K562 (cell line): ENCODE measurements around the gene EIF2AK2.

Experiments used
- EZH2 ChIP-seq: IDR thresholded peaks from 2 replicates; pipeline ENCODE4 v1.6.1; 2012; ENCODE audit warnings: low read depth, mild to moderate bottlenecking, inconsistent platforms, low read length, borderline replicate concordance
- FOXK2 ChIP-seq, 2 experiments: fragments of 450-650 bp; IDR thresholded peaks in 1 of 2; conservative IDR thresholded peaks in 1 of 2; 2 replicates each; pipeline ENCODE4 v1.6.1; 2016; ENCODE audit warnings: low read depth in 2 of 2, mild to moderate bottlenecking in 1 of 2
- SOX6 ChIP-seq: fragments of 450-650 bp; IDR thresholded peaks from 2 replicates; pipeline ENCODE4 v1.6.1; 2014; ENCODE audit warnings: mild to moderate bottlenecking
- TCF7L2 ChIP-seq: fragments of 150-350 bp; IDR thresholded peaks from 2 replicates; pipeline ENCODE4 v1.6.1; 2016; ENCODE audit warnings: low read depth, mild to moderate bottlenecking, low read length, moderate library complexity
- ZNF274 ChIP-seq: IDR thresholded peaks from 2 replicates; pipeline ENCODE4 v1.6.1; 2011; ENCODE audit warnings: low read depth, mild to moderate bottlenecking, low read length, moderate library complexity, borderline replicate concordance
- ZNF507 ChIP-seq: conservative IDR thresholded peaks from 2 replicates; pipeline ENCODE4 v1.6.1; 2017; ENCODE audit warnings: missing genetic modification characterization, missing compliant biosample characterization
- TF ChIP-seq, protein P1 (sequence below), 2 experiments: fragments of 450-650 bp; formaldehyde crosslinking in 1 of 2; IDR thresholded peaks; 2 replicates each; pipeline versions ENCODE4 v1.4.0 to v1.6.1; 2014 to 2020; ENCODE audit warnings: mild to moderate bottlenecking in 2 of 2, borderline replicate concordance in 1 of 2, low read depth in 1 of 2
- TF ChIP-seq, protein P2 (sequence below): fragments of 450-650 bp; formaldehyde crosslinking; IDR thresholded peaks from 2 replicates; pipeline ENCODE4 v1.4.0; 2022; ENCODE audit warnings: missing genetic modification characterization
- TF ChIP-seq, protein P3 (sequence below), 3 experiments: IDR thresholded peaks in 2 of 3; conservative IDR thresholded peaks in 1 of 3; 2 replicates each; pipeline ENCODE4 v1.5.1; 2011 to 2012; ENCODE audit warnings: low read length in 3 of 3, mild to moderate bottlenecking in 3 of 3, control low read depth in 2 of 3, improper control_type of control experiment in 1 of 3, inconsistent platforms in 1 of 3, low read depth in 1 of 3, mixed read lengths in 1 of 3, moderate library complexity in 1 of 3; ENCODE audit not compliant: insufficient read depth in 2 of 3
- TF ChIP-seq, protein P4 (sequence below): sonication (generic); formaldehyde crosslinking; IDR thresholded peaks from 2 replicates; pipeline ENCODE4 v1.8.1; 2022; ENCODE audit warnings: missing genetic modification reagents

DNA sequence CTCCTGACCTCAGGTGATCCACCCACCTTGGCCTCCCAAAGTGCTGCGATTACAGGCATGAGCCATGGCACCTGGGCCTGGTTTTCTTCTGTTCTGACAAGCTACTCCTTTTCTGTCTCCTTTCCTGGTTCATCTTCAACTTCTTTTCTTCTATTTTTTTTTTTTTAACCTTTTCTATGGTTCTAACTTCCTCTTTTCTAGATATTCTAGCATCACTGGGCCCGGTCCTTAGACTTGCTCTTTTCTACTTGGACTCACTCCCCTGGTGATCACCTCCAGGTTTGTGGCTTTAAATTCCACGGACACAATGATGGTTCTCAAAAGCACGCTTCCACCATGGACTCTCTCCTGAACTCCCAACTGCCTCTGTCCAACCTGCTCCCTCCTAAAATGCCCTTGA lies 2.0 kb downstream of the EIF2AK2 start:
- TF ChIP-seq SOX6 (no peak), EZH2 (no peak), ZNF507 (tag) (no peak), TCF7L2 (no peak), ZNF274 (no peak), FOXK2 (conservative IDR thresholded peaks at IDR 0.05 in 1 of 2, IDR thresholded peaks at IDR 0.05 in 1 of 2; ENCODE audit: low read depth in 2 of 2) (no peak)
- TF ChIP-seq, protein P1, sequence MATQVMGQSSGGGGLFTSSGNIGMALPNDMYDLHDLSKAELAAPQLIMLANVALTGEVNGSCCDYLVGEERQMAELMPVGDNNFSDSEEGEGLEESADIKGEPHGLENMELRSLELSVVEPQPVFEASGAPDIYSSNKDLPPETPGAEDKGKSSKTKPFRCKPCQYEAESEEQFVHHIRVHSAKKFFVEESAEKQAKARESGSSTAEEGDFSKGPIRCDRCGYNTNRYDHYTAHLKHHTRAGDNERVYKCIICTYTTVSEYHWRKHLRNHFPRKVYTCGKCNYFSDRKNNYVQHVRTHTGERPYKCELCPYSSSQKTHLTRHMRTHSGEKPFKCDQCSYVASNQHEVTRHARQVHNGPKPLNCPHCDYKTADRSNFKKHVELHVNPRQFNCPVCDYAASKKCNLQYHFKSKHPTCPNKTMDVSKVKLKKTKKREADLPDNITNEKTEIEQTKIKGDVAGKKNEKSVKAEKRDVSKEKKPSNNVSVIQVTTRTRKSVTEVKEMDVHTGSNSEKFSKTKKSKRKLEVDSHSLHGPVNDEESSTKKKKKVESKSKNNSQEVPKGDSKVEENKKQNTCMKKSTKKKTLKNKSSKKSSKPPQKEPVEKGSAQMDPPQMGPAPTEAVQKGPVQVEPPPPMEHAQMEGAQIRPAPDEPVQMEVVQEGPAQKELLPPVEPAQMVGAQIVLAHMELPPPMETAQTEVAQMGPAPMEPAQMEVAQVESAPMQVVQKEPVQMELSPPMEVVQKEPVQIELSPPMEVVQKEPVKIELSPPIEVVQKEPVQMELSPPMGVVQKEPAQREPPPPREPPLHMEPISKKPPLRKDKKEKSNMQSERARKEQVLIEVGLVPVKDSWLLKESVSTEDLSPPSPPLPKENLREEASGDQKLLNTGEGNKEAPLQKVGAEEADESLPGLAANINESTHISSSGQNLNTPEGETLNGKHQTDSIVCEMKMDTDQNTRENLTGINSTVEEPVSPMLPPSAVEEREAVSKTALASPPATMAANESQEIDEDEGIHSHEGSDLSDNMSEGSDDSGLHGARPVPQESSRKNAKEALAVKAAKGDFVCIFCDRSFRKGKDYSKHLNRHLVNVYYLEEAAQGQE (IDR thresholded peaks at IDR 0.05; ENCODE audit: borderline replicate concordance) = no peak
- TF ChIP-seq, protein P1 (CRISPR knock-in tag; IDR thresholded peaks at IDR 0.05; ENCODE audit: low read depth) = no peak
- TF ChIP-seq, protein P2, sequence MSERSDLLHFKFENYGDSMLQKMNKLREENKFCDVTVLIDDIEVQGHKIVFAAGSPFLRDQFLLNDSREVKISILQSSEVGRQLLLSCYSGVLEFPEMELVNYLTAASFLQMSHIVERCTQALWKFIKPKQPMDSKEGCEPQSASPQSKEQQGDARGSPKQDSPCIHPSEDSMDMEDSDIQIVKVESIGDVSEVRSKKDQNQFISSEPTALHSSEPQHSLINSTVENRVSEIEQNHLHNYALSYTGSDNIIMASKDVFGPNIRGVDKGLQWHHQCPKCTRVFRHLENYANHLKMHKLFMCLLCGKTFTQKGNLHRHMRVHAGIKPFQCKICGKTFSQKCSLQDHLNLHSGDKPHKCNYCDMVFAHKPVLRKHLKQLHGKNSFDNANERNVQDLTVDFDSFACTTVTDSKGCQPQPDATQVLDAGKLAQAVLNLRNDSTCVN (CRISPR knock-in tag) = no peak
- TF ChIP-seq, protein P3, sequence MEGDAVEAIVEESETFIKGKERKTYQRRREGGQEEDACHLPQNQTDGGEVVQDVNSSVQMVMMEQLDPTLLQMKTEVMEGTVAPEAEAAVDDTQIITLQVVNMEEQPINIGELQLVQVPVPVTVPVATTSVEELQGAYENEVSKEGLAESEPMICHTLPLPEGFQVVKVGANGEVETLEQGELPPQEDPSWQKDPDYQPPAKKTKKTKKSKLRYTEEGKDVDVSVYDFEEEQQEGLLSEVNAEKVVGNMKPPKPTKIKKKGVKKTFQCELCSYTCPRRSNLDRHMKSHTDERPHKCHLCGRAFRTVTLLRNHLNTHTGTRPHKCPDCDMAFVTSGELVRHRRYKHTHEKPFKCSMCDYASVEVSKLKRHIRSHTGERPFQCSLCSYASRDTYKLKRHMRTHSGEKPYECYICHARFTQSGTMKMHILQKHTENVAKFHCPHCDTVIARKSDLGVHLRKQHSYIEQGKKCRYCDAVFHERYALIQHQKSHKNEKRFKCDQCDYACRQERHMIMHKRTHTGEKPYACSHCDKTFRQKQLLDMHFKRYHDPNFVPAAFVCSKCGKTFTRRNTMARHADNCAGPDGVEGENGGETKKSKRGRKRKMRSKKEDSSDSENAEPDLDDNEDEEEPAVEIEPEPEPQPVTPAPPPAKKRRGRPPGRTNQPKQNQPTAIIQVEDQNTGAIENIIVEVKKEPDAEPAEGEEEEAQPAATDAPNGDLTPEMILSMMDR (IDR thresholded peaks at IDR 0.05 in 2 of 3, conservative IDR thresholded peaks at IDR 0.05 in 1 of 3; ENCODE audit: insufficient read depth in 2 of 3, low read depth in 1 of 3, low read length in 3 of 3) = no peak
- TF ChIP-seq, protein P4, sequence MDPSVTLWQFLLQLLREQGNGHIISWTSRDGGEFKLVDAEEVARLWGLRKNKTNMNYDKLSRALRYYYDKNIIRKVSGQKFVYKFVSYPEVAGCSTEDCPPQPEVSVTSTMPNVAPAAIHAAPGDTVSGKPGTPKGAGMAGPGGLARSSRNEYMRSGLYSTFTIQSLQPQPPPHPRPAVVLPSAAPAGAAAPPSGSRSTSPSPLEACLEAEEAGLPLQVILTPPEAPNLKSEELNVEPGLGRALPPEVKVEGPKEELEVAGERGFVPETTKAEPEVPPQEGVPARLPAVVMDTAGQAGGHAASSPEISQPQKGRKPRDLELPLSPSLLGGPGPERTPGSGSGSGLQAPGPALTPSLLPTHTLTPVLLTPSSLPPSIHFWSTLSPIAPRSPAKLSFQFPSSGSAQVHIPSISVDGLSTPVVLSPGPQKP = no peak
